Right lobe of liver (tissue), 6 donors: ENCODE results near the gene UROC1. TPM values are rescaled to one million over a fixed set of nuclear protein-coding genes. Genes with fewer than 3 reads are reported as not detected.

ENCODE experiments used
- ATAC-seq, 4 donors: fragments of 200-7000 bp; cut with Tn5 transposase; one replicate each; pipeline ENCODE4 v1.9.1; 2020; ENCODE audit warnings: mild to moderate bottlenecking in 4 of 4, moderate library complexity in 4 of 4
- DNase-seq, 3 donors: peaks; one replicate each; pipeline ENCODE4 v3.0.0-alpha.2; 2020
- H3K27ac ChIP-seq, 3 donors: fragments of 200-600 bp; one replicate each; pipeline ENCODE4 v1.8.0; 2022
- H3K27me3 ChIP-seq, 2 donors: fragments of 200-600 bp; one replicate each; pipeline ENCODE4 v1.8.0; 2022
- H3K36me3 ChIP-seq, 4 donors: fragments of 200-600 bp; sonication (generic) in 1 of 4; one replicate each; pipeline versions ENCODE4 v1.5.1 to v1.8.0; 2017 to 2022; ENCODE audit warnings: control low read depth in 1 of 4
- H3K4me1 ChIP-seq, 4 donors: fragments of 200-600 bp; sonication (generic) in 1 of 4; one replicate each; pipeline versions ENCODE4 v1.5.1 to v1.8.0; 2017 to 2022; ENCODE audit warnings: control low read depth in 1 of 4
- H3K4me3 ChIP-seq, 3 donors: fragments of 200-600 bp; one replicate each; pipeline ENCODE4 v1.8.0; 2022
- H3K9me3 ChIP-seq, 4 donors: fragments of 200-600 bp; sonication (generic) in 1 of 4; one replicate each; pipeline versions ENCODE4 v1.5.1 to v1.8.0; 2017 to 2022; ENCODE audit warnings: control low read depth in 1 of 4
- CTCF ChIP-seq, 4 donors: fragments of 200-600 bp in 3 of 4; fragments of 450-650 bp in 1 of 4; IDR thresholded peaks; one replicate each; pipeline versions ENCODE4 v1.5.1 to v1.8.0; 2016 to 2022; ENCODE audit warnings: antibody characterized with exemption in 4 of 4, mild to moderate bottlenecking in 2 of 4
- POLR2A ChIP-seq: fragments of 450-650 bp; IDR thresholded peaks from one replicate; pipeline ENCODE4 v1.6.1; 2017; ENCODE audit warnings: antibody characterized with exemption, mild to moderate bottlenecking
- WGBS: methylation state at CpG from one replicate; pipeline ENCODE4 v1.1.6; 2018; ENCODE audit warnings: low coverage, low lambda C conversion rate; ENCODE audit not compliant: insufficient coverage; ENCODE audit errors: missing lambda C conversion rate; 5-methylcytosine and 5-hydroxymethylcytosine counted together
- intact Hi-C, 2 donors: fragments of 100-400 bp; cut with DNase I; formaldehyde crosslinking; loops; one replicate each; pipeline versions ENCODE4 v1.11.2 to v1.14.1; 2022
- total RNA-seq, 6 experiments: library from RNA; depleted of rRNA in 2 of 6; stranded (reverse); fragments of >200 nt in 2 of 6; fragmentation: NEBNext Ultra II Directional in 3 of 6; extraction: Animal tissue kit (Norgen Biotek cat#: 25700) in 3 of 6; gene quantifications; one replicate each; pipeline versions ENCODE4 v1.1.0 to v1.2.4, GENCODE V29; 2016 to 2023
- donor health status: DM: no; HTN: yes; CAD: no.
- donor health status: DM: no; HTN: no; CAD: no.
- donor health status: DM: no; HTN: no; CAD: no.
- donor health status: DM: no; HTN: yes; CAD: no.
- donor health status: DM: no; HTN: yes; CAD: no.

Gene UROC1
- total RNA-seq, 6 experiments from 2014 or later = 15.1 to 101 (median 55.8) TPM

- Histone ChIP-seq H3K27me3 (no peaks in the 10 kb centered on the region), H3K9me3 (no peaks in the 10 kb centered on the region), H3K4me1 (peaks cover 3 to 80% (median 47%) of the 10 kb centered on the region in 4 donors), H3K36me3 (peaks cover 0 to 70% (median 38%) of the 10 kb centered on the region in 4 donors), H3K27ac (peak overlapping the region; percentile 53 to 85 (median 74)), H3K4me3 (no peak overlapping the region)
- intact Hi-C loops = no loop called here
- ATAC-seq (peak in 1 of 4 donors; percentile 1), DNase-seq (peak; percentile 8 to 44 (median 12))
- TF ChIP-seq CTCF (IDR thresholded peaks at IDR 0.05) = no peak
- no peak for TF ChIP-seq POLR2A
- WGBS = 50% methylated on average over 2 of the region's 4 CpGs
Observed at GRCh38 chr3:126464494-126464893, 53.1 kb downstream of the UROC1 start.

- peak; percentile 29 to 45 (median 41) for ATAC-seq
Observed at GRCh38 chr3:126464093-126464492, 53.5 kb downstream of the UROC1 start.

GRCh38 chr3:126463521-126463920 is 54.1 kb downstream of the UROC1 start:
- ATAC-seq (no peak), DNase-seq (no peak)
- Histone ChIP-seq H3K4me1 (peaks cover 3 to 86% (median 47%) of the 10 kb centered on the region in 4 donors), H3K27ac (peak overlapping the region in 1 of 3 donors; percentile 85), H3K9me3 (no peaks in the 10 kb centered on the region), H3K4me3 (no peak overlapping the region), H3K36me3 (peaks cover 0 to 61% (median 34%) of the 10 kb centered on the region in 4 donors), H3K27me3 (no peaks in the 10 kb centered on the region)
- TF ChIP-seq CTCF (IDR thresholded peaks at IDR 0.05) (no peak), POLR2A (no peak)
- intact Hi-C loops = no loop called here
- 88% methylated on average over 2 of the region's 2 CpGs for WGBS

More at GRCh38 chr3:126464093-126464492, 53.5 kb downstream of the UROC1 start:
- intact Hi-C loops = no loop called here
- H3K36me3 ChIP-seq = peaks cover 0 to 66% (median 37%) of the 10 kb centered on the region in 4 donors
- 54% methylated on average over 4 of the region's 4 CpGs for WGBS
- no peaks in the 10 kb centered on the region for H3K9me3 ChIP-seq
- H3K27me3 ChIP-seq = no peaks in the 10 kb centered on the region
- H3K4me1 ChIP-seq = peaks cover 3 to 84% (median 49%) of the 10 kb centered on the region in 4 donors
- peak overlapping the region; percentile 53 to 85 (median 74) for H3K27ac ChIP-seq
- no peak overlapping the region for H3K4me3 ChIP-seq
- DNase-seq = peak in 2 of 3 donors; percentile 61 to 69
- no peak for TF ChIP-seq CTCF (IDR thresholded peaks at IDR 0.05)
- TF ChIP-seq POLR2A = no peak

- DNase-seq (peak in 2 of 3 donors; percentile 36 to 41), ATAC-seq (no peak)
- peak overlapping the region in 1 of 3 donors; percentile 85 for H3K27ac ChIP-seq
- intact Hi-C loops = no loop called here
- H3K27me3 ChIP-seq = no peaks in the 10 kb centered on the region
- H3K4me1 ChIP-seq = peaks cover 3 to 74% (median 34%) of the 10 kb centered on the region in 4 donors
- no peak overlapping the region for H3K4me3 ChIP-seq
- H3K9me3 ChIP-seq = no peaks in the 10 kb centered on the region
- H3K36me3 ChIP-seq = peaks cover 0 to 59% (median 30%) of the 10 kb centered on the region in 4 donors
- 83% methylated on average over 1 of the region's 17 CpGs for WGBS
- TF ChIP-seq CTCF (IDR thresholded peaks at IDR 0.05) = no peak
- no peak for TF ChIP-seq POLR2A
Observed at GRCh38 chr3:126461450-126462070, 56.0 kb downstream of the UROC1 start.
